ENCODE data around the gene HEY2.
"Not testable (repeated sequence)": the region's sequence is repeated elsewhere in the genome, so short reads cannot be mapped to it uniquely, and the experiment has no call there.

Gene HEY2

GRCh38 chr6:125802383-125802782, 53.0 kb downstream of the HEY2 start:
- TF ChIP-seq CTCF (IDR thresholded peaks at IDR 0.05; ENCODE audit: low read depth, low read length) = no peak
- no peak for DNase-seq (ENCODE audit: low read depth in 2 of 2)
- H3K4me3 ChIP-seq (replicated peaks in 1 of 2; ENCODE audit: low read depth in 2 of 2, low read length in 2 of 2) = no peak overlapping the region

- no peak for TF ChIP-seq CTCF (IDR thresholded peaks at IDR 0.05; ENCODE audit: low read depth, low read length)
- H3K4me3 ChIP-seq (replicated peaks in 1 of 2; ENCODE audit: low read depth in 2 of 2, low read length in 2 of 2) = no peak overlapping the region
- peak in 1 of 2 donors; percentile 47 for DNase-seq (ENCODE audit: low read depth in 2 of 2)
These were observed 53.5 kb downstream of the HEY2 start for GRCh38 chr6:125802943-125803377.

- no peak overlapping the region for H3K4me3 ChIP-seq (replicated peaks in 1 of 2; ENCODE audit: low read depth in 2 of 2, low read length in 2 of 2)
- no peak for DNase-seq (ENCODE audit: low read depth in 2 of 2)
- TF ChIP-seq CTCF (IDR thresholded peaks at IDR 0.05; ENCODE audit: low read depth, low read length) = no peak
These were observed 54.8 kb downstream of the HEY2 start for GRCh38 chr6:125804264-125804663.

GRCh38 chr6:125804866-125805425, 55.5 kb downstream of the HEY2 start:
- DNase-seq (ENCODE audit: low read depth in 2 of 2); H3K4me3 ChIP-seq (replicated peaks in 1 of 2; ENCODE audit: low read depth in 2 of 2, low read length in 2 of 2): not testable (repeated sequence)

- TF ChIP-seq CTCF (IDR thresholded peaks at IDR 0.05; ENCODE audit: low read depth, low read length) = no peak
- no peak overlapping the region for H3K4me3 ChIP-seq (replicated peaks in 1 of 2; ENCODE audit: low read depth in 2 of 2, low read length in 2 of 2)
- no peak for DNase-seq (ENCODE audit: low read depth in 2 of 2)
These were observed 57.4 kb downstream of the HEY2 start for GRCh38 chr6:125806813-125807212.

- no peak for DNase-seq (ENCODE audit: low read depth in 2 of 2)
- no peak for TF ChIP-seq CTCF (IDR thresholded peaks at IDR 0.05; ENCODE audit: low read depth, low read length)
- H3K4me3 ChIP-seq (replicated peaks in 1 of 2; ENCODE audit: low read depth in 2 of 2, low read length in 2 of 2) = no peak overlapping the region
These were observed 57.9 kb downstream of the HEY2 start for GRCh38 chr6:125807293-125807692.

- H3K4me3 ChIP-seq (replicated peaks in 1 of 2; ENCODE audit: low read depth in 2 of 2, low read length in 2 of 2) = no peak overlapping the region
- no peak for TF ChIP-seq CTCF (IDR thresholded peaks at IDR 0.05; ENCODE audit: low read depth, low read length)
- no peak for DNase-seq (ENCODE audit: low read depth in 2 of 2)
These were observed 58.6 kb downstream of the HEY2 start for GRCh38 chr6:125808060-125808459.

Data from cardiac fibroblast (primary cell).